RWPE1 (cell line): Measurements from ENCODE around the gene DGKA.

Experiments
- CTCF ChIA-PET: fragments of 350-600 bp; sonication (Branson Sonifier 250); formaldehyde crosslinking; extraction: SDS; loops from one replicate; lab custom pipeline; 2021; lab: Yijun Ruan, JAX
- POLR2A ChIA-PET: fragments of 400-600 bp; formaldehyde crosslinking; extraction: SDS; loops from one replicate; lab custom pipeline; 2020; ENCODE audit warnings: antibody characterized with exemption; ENCODE audit not compliant: low non-redundant PET; lab: Yijun Ruan, JAX
- DNase-seq: peaks from one replicate; pipeline ENCODE4 v3.0.0; 2012; ENCODE audit warnings: low spot score
- H3K27ac ChIP-seq: fragments of 450-650 bp; 2 replicates; pipeline ENCODE4 v1.5.1; 2017
- CTCF ChIP-seq: fragments of 450-650 bp; conservative IDR thresholded peaks from 2 replicates; pipeline ENCODE4 v1.5.1; 2017; ENCODE audit warnings: low read depth, mild to moderate bottlenecking

DGKA gene

GRCh38 chr12:55942577-55943136 is 11.7 kb downstream of the DGKA start:
- CTCF ChIA-PET, result interaction anchor here (0.6 kb wide), 1 partner anchor 8 kb away, joined by 3 read pairs; no protein-coding TSS in a partner anchor
- no peak overlapping the region for H3K27ac ChIP-seq
- no peak for DNase-seq
- TF ChIP-seq CTCF, result no peak
- POLR2A ChIA-PET, result no interaction called here

- TF ChIP-seq CTCF, result no peak
- POLR2A ChIA-PET, result no interaction called here
- H3K27ac ChIP-seq, result peak overlapping the region; percentile 27
- DNase-seq, result no peak
- CTCF ChIA-PET, result no interaction called here
Observed at GRCh38 chr12:55946553-55946952, 15.6 kb downstream of the DGKA start.

- ChIA-PET POLR2A (interaction anchor here (0.9 kb wide), 1 partner anchor 18 kb away, joined by 3 read pairs; the partner anchor contains the start of gene RAB5B), CTCF (interaction anchor here (0.5 to 2.5 kb wide), 5 partner anchors 15 to 233 kb away, joined by 3 to 13 read pairs (median 3); no protein-coding TSS in a partner anchor)
- TF ChIP-seq CTCF, result no peak
- peak overlapping the region; percentile 72 for H3K27ac ChIP-seq
- DNase-seq, result no peak
Observed at GRCh38 chr12:55955344-55955743, 24.4 kb downstream of the DGKA start.

- ChIA-PET CTCF (interaction anchor here (0.5 to 2.5 kb wide), 5 partner anchors 16 to 232 kb away, joined by 3 to 13 read pairs (median 3); no protein-coding TSS in a partner anchor), POLR2A (interaction anchor here (0.9 to 2.0 kb wide), 2 partner anchors 18 kb away, joined by 3 to 9 read pairs; partner anchors contain the start of gene RAB5B)
- H3K27ac ChIP-seq, result peak overlapping the region; percentile 72
- no peak; the same call in 1 of the 2 replicates for TF ChIP-seq CTCF
- DNase-seq, result peak; percentile 88
Observed at GRCh38 chr12:55955800-55956508, 25.0 kb downstream of the DGKA start.

GRCh38 chr12:55957106-55957859 is 26.3 kb downstream of the DGKA start:
- ChIA-PET POLR2A (interaction anchor here (2.0 kb wide), 1 partner anchor 17 kb away, joined by 9 read pairs; the partner anchor contains the start of gene RAB5B), CTCF (interaction anchor here (0.5 to 2.5 kb wide), 3 partner anchors 17 to 578 kb away, joined by 3 to 13 read pairs (median 6); no protein-coding TSS in a partner anchor)
- no peak for TF ChIP-seq CTCF

GRCh38 chr12:55963760-55964159 is 32.8 kb downstream of the DGKA start:
- POLR2A ChIA-PET, result no interaction called here
- H3K27ac ChIP-seq, result no peak overlapping the region
- CTCF ChIA-PET, result no interaction called here
- DNase-seq, result no peak
- TF ChIP-seq CTCF, result no peak

More at GRCh38 chr12:55957106-55957859, 26.3 kb downstream of the DGKA start:
- no peak for DNase-seq
- H3K27ac ChIP-seq, result peak overlapping the region; percentile 1; the same call in 1 of the 2 replicates
